ENCODE measurements around the gene MAD1L1. TPM values are rescaled to one million over a fixed set of nuclear protein-coding genes. Genes with fewer than 3 reads are reported as not detected.
"Not testable (repeated sequence)": the region's sequence is repeated elsewhere in the genome, so short reads cannot be mapped to it uniquely, and the experiment has no call there.

Gene MAD1L1
- total RNA-seq, 1 donor from 2014 or later: 55.0 TPM

DNA sequence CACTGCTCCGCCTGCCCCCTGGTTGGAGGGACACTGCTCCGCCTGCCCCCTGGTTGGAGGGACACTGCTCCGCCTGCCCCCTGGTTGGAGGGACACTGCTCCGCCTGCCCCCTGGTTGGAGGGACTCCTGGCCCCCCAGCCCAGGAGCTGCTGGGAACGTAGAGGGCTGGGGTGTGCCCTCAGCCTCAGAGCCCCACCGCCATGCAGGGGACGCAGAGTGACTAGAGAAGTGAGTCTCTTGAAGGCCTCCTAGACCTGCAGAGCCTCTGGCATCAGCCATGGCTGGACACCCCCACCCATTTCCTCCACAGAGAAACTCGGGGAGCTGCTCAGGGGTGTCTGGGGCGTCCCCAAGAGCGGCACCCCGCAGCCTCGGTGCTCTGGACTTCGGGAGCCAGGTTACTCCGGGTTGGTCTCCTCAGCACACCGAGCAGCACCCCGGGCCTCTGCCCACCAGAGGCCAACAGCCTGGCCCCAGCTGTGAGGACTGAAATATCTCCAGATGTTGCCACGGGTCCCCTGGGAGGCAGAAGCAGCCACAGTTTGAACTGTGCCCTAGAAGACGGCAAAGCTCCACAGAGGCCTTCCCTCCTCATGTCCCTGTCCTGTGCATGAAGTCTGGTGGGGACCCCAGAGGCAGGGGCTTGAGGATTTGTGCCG lies 370.8 kb downstream of the MAD1L1 start:
- no peaks in the 10 kb centered on the region for H3K9me3 Mint-ChIP-seq
- H3K4me3 Mint-ChIP-seq (ENCODE audit: low read depth): no peak overlapping the region
- no peak for DNase-seq (ENCODE audit: low spot score)
- H3K27ac Mint-ChIP-seq: no peak overlapping the region
- no peaks in the 10 kb centered on the region for H3K4me1 Mint-ChIP-seq (ENCODE audit: low read depth)
- intact Hi-C loops (cut with micrococcal nuclease): no loop called here
- no peaks in the 10 kb centered on the region for H3K36me3 Mint-ChIP-seq (ENCODE audit: low read depth)
- H3K27me3 Mint-ChIP-seq (ENCODE audit: low read depth): no peaks in the 10 kb centered on the region

GRCh38 chr7:1860881-1861798 lies 371.6 kb downstream of the MAD1L1 start:
- DNase-seq (ENCODE audit: low spot score); H3K4me1 Mint-ChIP-seq (ENCODE audit: low read depth); H3K36me3 Mint-ChIP-seq (ENCODE audit: low read depth); H3K4me3 Mint-ChIP-seq (ENCODE audit: low read depth); H3K27ac Mint-ChIP-seq; H3K9me3 Mint-ChIP-seq; intact Hi-C loops (cut with micrococcal nuclease); H3K27me3 Mint-ChIP-seq (ENCODE audit: low read depth): not testable (repeated sequence)

DNA sequence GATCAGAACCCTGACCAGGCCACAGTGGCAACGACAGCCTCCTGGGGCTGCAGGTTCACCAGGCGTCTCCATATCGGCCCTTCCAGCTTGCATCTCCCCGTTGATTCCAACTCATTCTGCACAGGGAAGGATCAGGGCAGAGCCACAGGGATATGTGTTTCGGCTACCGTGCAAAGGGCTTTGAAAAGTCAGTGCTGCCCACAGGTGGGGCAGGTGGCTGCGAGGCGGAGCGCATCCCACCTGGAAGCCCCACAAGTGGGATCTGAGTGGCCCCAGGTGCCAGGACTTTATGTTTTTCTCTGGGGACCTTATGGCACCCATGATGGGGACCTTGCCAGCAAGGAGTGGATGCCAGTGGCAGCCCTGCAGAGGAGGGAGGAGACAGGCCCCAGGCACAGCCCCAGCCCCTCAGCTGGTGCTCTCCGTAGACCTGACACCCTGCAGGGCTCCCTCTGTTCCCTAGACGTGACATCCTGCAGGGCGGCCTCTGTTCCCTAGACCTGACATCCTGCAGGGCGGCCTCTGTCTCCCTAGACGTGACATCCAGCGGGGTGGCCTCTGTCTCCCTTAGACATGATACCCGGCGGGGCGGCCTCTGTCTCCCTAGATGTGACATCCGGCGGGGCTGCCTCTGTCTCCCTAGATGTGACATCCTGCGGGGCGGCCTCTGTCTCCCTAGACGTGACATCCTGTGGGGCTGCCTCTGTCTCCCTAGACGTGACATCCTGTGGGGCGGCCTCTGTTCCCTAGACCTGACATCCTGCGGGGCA lies 373.3 kb downstream of the MAD1L1 start:
- Mint-ChIP-seq H3K36me3 (ENCODE audit: low read depth) (peaks cover 3% of the 10 kb centered on the region), H3K27me3 (ENCODE audit: low read depth) (no peaks in the 10 kb centered on the region), H3K27ac (no peak overlapping the region), H3K4me3 (ENCODE audit: low read depth) (no peak overlapping the region), H3K9me3 (no peaks in the 10 kb centered on the region), H3K4me1 (ENCODE audit: low read depth) (peaks cover 12% of the 10 kb centered on the region)
- intact Hi-C loops (cut with micrococcal nuclease): no loop called here
- DNase-seq (ENCODE audit: low spot score): no peak

DNA sequence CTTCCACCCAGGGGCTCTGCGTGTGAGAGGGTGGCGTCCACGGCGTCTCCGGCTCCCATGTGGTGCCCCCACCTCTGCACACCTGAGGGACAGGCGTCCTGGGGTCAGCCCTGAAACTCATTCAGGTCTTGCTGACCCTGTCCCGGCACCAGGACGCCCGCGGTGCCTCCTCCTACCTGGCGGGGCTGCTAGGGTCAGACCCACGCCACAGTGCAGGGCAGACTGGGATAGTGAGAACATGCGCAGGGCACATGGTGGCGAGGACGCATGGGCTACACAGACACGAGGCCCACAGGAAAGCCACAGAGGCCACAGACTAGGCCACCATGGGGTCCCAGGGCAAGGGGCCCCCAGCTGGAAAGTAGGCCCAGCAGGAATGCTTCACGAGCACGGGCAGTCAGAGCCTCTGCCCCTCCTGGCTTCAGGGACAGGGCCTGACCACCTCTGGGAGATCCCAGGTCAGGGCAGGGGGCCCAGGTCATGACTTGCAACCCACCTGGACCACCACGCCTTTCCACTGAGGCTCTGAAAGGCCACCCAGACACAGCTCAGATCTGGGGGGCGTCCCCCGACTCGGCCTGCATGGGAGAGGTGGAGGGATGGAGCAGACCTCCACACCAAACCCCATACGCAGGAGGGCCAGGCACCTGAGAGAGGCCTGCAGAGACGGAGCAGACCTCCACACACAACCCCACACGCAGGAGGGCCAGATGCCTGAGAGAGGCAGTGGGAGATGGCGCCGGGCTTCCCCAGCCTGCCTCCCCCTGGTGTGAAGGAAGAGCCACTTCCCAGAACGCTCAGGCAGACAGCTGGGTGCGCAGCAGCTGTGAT lies 374.1 kb downstream of the MAD1L1 start:
- Mint-ChIP-seq H3K36me3 (ENCODE audit: low read depth) (peaks cover 3% of the 10 kb centered on the region), H3K4me3 (ENCODE audit: low read depth) (no peak overlapping the region), H3K27me3 (ENCODE audit: low read depth) (no peaks in the 10 kb centered on the region), H3K4me1 (ENCODE audit: low read depth) (peaks cover 13% of the 10 kb centered on the region), H3K9me3 (no peaks in the 10 kb centered on the region), H3K27ac (no peak overlapping the region)
- no peak for DNase-seq (ENCODE audit: low spot score)
- intact Hi-C loops (cut with micrococcal nuclease): no loop called here

DNA sequence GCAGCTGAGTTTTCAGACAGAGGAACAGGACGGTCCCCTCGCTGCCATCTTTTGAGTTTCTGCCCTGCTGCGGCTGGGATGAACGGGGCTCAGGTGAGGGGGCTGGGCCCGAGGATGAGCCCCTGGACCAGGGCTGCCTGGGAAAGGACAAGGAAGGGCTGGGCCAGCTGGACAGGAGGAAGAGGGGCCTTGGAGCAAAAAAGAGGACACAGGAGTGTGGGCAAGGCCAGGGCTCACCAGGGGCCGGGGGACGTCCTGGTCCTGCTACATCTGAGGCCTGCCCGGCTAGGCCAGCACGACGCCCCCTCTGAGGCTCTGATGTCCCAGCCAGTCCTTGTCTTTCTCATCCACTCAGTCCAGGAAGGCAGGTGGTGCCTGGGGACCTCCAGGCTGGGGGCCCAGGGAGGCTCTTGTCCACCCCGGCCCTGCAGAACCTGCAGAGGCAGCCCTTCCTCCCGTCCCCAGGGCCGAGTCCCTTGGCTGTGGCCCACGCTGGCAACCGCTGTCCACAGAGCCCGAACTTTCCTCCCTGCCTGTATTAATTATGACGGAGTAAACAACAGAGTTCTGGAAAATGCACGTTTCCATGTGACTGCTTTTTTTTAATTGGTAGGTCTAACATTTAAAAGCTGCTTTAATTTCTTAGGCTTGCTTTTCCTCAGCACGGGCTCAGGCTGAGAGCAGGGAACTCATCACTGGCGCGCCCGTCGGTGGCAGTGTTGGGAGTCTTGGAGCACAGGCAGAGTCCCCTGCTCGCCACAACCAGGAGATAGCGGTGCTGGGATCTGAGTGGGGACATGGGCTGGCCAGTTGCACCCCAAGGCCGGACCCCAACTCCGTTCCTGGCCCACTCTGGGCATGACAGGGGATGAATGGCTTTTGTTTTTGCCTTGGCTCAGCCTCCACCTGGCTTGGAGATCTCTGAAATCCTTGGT lies 375.0 kb downstream of the MAD1L1 start:
- Mint-ChIP-seq H3K27ac (no peak overlapping the region), H3K36me3 (ENCODE audit: low read depth) (peaks cover 3% of the 10 kb centered on the region), H3K4me1 (ENCODE audit: low read depth) (peaks cover 13% of the 10 kb centered on the region), H3K9me3 (no peaks in the 10 kb centered on the region), H3K4me3 (ENCODE audit: low read depth) (no peak overlapping the region), H3K27me3 (ENCODE audit: low read depth) (no peaks in the 10 kb centered on the region)
- DNase-seq (ENCODE audit: low spot score): no peak
- intact Hi-C loops (cut with micrococcal nuclease): no loop called here

GRCh38 chr7:1856888-1857441 lies 375.8 kb downstream of the MAD1L1 start:
- peaks cover 13% of the 10 kb centered on the region for H3K4me1 Mint-ChIP-seq (ENCODE audit: low read depth)
- H3K27me3 Mint-ChIP-seq (ENCODE audit: low read depth): no peaks in the 10 kb centered on the region
- DNase-seq (ENCODE audit: low spot score): no peak
- H3K9me3 Mint-ChIP-seq: no peaks in the 10 kb centered on the region
- peaks cover 3% of the 10 kb centered on the region for H3K36me3 Mint-ChIP-seq (ENCODE audit: low read depth)
- intact Hi-C loops (cut with micrococcal nuclease): no loop called here
- no peak overlapping the region for H3K27ac Mint-ChIP-seq
- no peak overlapping the region for H3K4me3 Mint-ChIP-seq (ENCODE audit: low read depth)

GRCh38 chr7:1856161-1856887 lies 376.4 kb downstream of the MAD1L1 start:
- peaks cover 3% of the 10 kb centered on the region for H3K36me3 Mint-ChIP-seq (ENCODE audit: low read depth)
- intact Hi-C loops (cut with micrococcal nuclease): no loop called here
- no peak overlapping the region for H3K4me3 Mint-ChIP-seq (ENCODE audit: low read depth)
- no peaks in the 10 kb centered on the region for H3K9me3 Mint-ChIP-seq
- DNase-seq (ENCODE audit: low spot score): no peak
- H3K27ac Mint-ChIP-seq: no peak overlapping the region
- peaks cover 13% of the 10 kb centered on the region for H3K4me1 Mint-ChIP-seq (ENCODE audit: low read depth)
- no peaks in the 10 kb centered on the region for H3K27me3 Mint-ChIP-seq (ENCODE audit: low read depth)

GRCh38 chr7:1855725-1856160 lies 377.0 kb downstream of the MAD1L1 start:
- Mint-ChIP-seq H3K4me3 (ENCODE audit: low read depth) (no peak overlapping the region), H3K4me1 (ENCODE audit: low read depth) (peaks cover 13% of the 10 kb centered on the region), H3K27ac (no peak overlapping the region), H3K36me3 (ENCODE audit: low read depth) (peaks cover 3% of the 10 kb centered on the region), H3K9me3 (no peaks in the 10 kb centered on the region), H3K27me3 (ENCODE audit: low read depth) (no peaks in the 10 kb centered on the region)
- no peak for DNase-seq (ENCODE audit: low spot score)
- intact Hi-C loops (cut with micrococcal nuclease): no loop called here

- Mint-ChIP-seq H3K27ac (no peak overlapping the region), H3K27me3 (ENCODE audit: low read depth) (no peaks in the 10 kb centered on the region), H3K36me3 (ENCODE audit: low read depth) (peaks cover 3% of the 10 kb centered on the region), H3K9me3 (no peaks in the 10 kb centered on the region), H3K4me1 (ENCODE audit: low read depth) (peaks cover 13% of the 10 kb centered on the region), H3K4me3 (ENCODE audit: low read depth) (no peak overlapping the region)
- intact Hi-C loops (cut with micrococcal nuclease): no loop called here
- DNase-seq (ENCODE audit: low spot score): no peak
Measured at GRCh38 chr7:1854866-1855724, 377.6 kb downstream of the MAD1L1 start.

Measured in activated T-helper 2 cell treated with anti-CD3 and anti-CD28 coated beads, Interferon-gamma antibody, Interleukin-2, Interleukin-4, amounts not matched to agents 10 μg/mL and 5 μg/mL and 100 μg/mL, durations not matched to agents 14 hours and 24 hours and 36 hours (primary cell).